Common myeloid progenitor, CD34-positive (primary cell): Measurements from ENCODE around the gene TRAPPC8.
"Not testable (repeated sequence)": the region's sequence is repeated elsewhere in the genome, so short reads cannot be mapped to it uniquely, and the experiment has no call there.

Source experiments
- CTCF ChIA-PET: fragments of 350-600 bp; sonication (Branson Sonifier 250); formaldehyde crosslinking; loops from one replicate; lab custom pipeline; 2021; ENCODE audit warnings: antibody characterized with exemption; lab: Charles Lee
- POLR2A ChIA-PET: fragments of 350-600 bp; sonication (Branson Sonifier 250); formaldehyde crosslinking; loops from one replicate; lab custom pipeline; 2021; ENCODE audit warnings: antibody characterized with exemption; lab: Charles Lee
- DNase-seq, 3 donors: peaks; one replicate each; pipeline versions ENCODE4 v3.0.0 to v3.0.0-alpha.2; 2013
- H3K27ac ChIP-seq, 2 experiments: 1 replicate in 1 of 2; 2 replicates in 1 of 2; pipeline ENCODE4 v1.7.0; 2013; ENCODE audit warnings: inconsistent platforms in 2 of 2, low read length in 2 of 2, mild to moderate bottlenecking in 2 of 2, low read depth in 1 of 2, moderate library complexity in 1 of 2; ENCODE audit not compliant: severe bottlenecking in 2 of 2, insufficient read depth in 1 of 2, poor library complexity in 1 of 2
- H3K27me3 ChIP-seq, 5 experiments: replicated peaks in 2 of 5; 1 replicate in 3 of 5; 2 replicates in 2 of 5; pipeline versions ENCODE4 v1.6.1 to v1.7.0; 2013; ENCODE audit warnings: low read length in 4 of 5, mild to moderate bottlenecking in 2 of 5, moderate library complexity in 2 of 5, inconsistent platforms in 1 of 5; ENCODE audit not compliant: insufficient read depth in 5 of 5, control insufficient read depth in 4 of 5
- H3K36me3 ChIP-seq, 4 experiments: 1 replicate in 2 of 4; 2 replicates in 2 of 4; pipeline versions ENCODE4 v1.6.1 to v1.7.0; 2013; ENCODE audit warnings: low read length in 3 of 4, control low read depth in 1 of 4, mild to moderate bottlenecking in 1 of 4; ENCODE audit not compliant: control insufficient read depth in 4 of 4, insufficient read depth in 4 of 4
- H3K4me1 ChIP-seq, 4 experiments: 1 replicate in 3 of 4; 2 replicates in 1 of 4; pipeline versions ENCODE4 v1.6.1 to v1.7.1; 2013; ENCODE audit warnings: low read length in 3 of 4, mild to moderate bottlenecking in 3 of 4, control low read depth in 1 of 4, inconsistent platforms in 1 of 4, moderate library complexity in 1 of 4; ENCODE audit not compliant: control insufficient read depth in 4 of 4, insufficient read depth in 4 of 4; ENCODE audit errors: control extremely low read depth in 1 of 4
- H3K4me3 ChIP-seq, 7 experiments: 1 replicate in 4 of 7; 2 replicates in 3 of 7; pipeline versions ENCODE4 v1.5.1 to v1.7.0; 2013; ENCODE audit warnings: mild to moderate bottlenecking in 7 of 7, low read length in 6 of 7, moderate library complexity in 6 of 7, inconsistent platforms in 2 of 7, low read depth in 2 of 7, control low read depth in 1 of 7; ENCODE audit not compliant: insufficient read depth in 4 of 7, control insufficient read depth in 1 of 7; ENCODE audit errors: extremely low read depth in 1 of 7
- H3K9me3 ChIP-seq, 5 experiments: 1 replicate in 4 of 5; 2 replicates in 1 of 5; pipeline versions ENCODE4 v1.6.1 to v1.7.1; 2013; ENCODE audit warnings: low read length in 4 of 5, mild to moderate bottlenecking in 2 of 5, inconsistent platforms in 1 of 5, low read depth in 1 of 5, moderate library complexity in 1 of 5; ENCODE audit not compliant: control insufficient read depth in 4 of 5, insufficient read depth in 2 of 5; ENCODE audit errors: control extremely low read depth in 1 of 5
- WGBS: methylation state at CpG from one replicate; pipeline ENCODE4 v1.1.5; 2013; ENCODE audit not compliant: insufficient coverage; 5-methylcytosine and 5-hydroxymethylcytosine counted together

The TRAPPC8 gene

DNA sequence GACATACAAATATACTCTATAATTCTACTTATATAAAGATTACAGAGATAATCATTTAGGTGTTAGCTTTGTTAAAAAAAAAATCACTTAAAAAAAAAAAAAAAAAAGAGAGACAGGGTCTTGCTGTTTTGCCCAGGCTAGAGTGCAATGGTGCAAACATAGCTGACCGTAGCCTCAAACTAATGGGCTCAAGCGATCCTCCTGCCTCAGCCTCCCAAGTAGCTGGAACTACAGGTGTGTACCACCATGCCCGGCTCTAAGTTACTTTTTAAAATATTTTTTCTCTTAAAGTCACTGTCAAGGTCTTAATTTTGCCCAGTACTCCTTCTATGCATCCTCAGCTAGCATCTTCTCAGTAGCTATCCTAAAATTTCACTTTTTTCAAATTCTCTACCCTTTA lies 105.0 kb downstream of the TRAPPC8 start:
- H3K27ac ChIP-seq: no peak overlapping the region
- ChIA-PET CTCF (no interaction called here), POLR2A (no interaction called here)
- no peak overlapping the region for H3K4me3 ChIP-seq
- H3K4me1 ChIP-seq: no peaks in the 10 kb centered on the region
- 100% methylated on average over 3 of the region's 3 CpGs for WGBS
- H3K36me3 ChIP-seq: peaks cover 16 to 58% (median 33%) of the 10 kb centered on the region in 4 experiments
- H3K9me3 ChIP-seq: no peaks in the 10 kb centered on the region
- no peaks in the 10 kb centered on the region for H3K27me3 ChIP-seq
- DNase-seq: no peak

DNA sequence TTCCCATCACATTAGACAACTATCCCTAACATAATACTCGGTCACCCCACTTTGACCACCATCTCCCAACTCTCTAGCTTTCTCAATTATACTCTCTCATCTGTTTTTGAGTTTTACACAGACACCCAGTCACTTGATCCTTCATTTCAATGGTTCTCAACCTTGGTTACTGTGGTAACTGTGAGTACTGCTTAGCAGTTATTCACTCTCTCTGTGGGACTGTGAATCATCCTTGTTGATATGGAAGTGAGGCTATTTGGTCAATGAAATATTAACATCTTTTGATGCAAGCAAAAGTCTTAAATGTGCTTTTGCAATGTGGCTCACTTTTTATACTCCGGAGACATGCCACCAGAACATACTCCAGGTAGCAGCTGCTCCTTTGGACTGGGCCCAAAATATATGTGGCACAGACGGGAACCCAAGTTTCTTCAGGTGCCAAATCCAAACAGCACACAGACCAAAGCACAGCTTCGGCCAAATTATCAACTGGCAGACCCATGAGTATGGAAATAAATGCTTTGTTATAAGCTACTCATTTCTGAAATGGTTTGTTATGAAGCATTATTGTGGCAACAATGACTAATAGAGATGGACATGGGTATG lies 107.3 kb downstream of the TRAPPC8 start:
- Histone ChIP-seq H3K36me3 (peaks cover 14 to 54% (median 31%) of the 10 kb centered on the region in 4 experiments), H3K4me1 (no peaks in the 10 kb centered on the region), H3K9me3 (no peaks in the 10 kb centered on the region), H3K27me3 (no peaks in the 10 kb centered on the region), H3K27ac (no peak overlapping the region), H3K4me3 (no peak overlapping the region)
- ChIA-PET POLR2A (no interaction called here), CTCF (interaction anchor here (0.6 kb wide), 1 partner anchor 24 kb away, joined by 3 read pairs; no protein-coding TSS in a partner anchor)
- no peak for DNase-seq
- 95% methylated on average over 4 of the region's 4 CpGs for WGBS

DNA sequence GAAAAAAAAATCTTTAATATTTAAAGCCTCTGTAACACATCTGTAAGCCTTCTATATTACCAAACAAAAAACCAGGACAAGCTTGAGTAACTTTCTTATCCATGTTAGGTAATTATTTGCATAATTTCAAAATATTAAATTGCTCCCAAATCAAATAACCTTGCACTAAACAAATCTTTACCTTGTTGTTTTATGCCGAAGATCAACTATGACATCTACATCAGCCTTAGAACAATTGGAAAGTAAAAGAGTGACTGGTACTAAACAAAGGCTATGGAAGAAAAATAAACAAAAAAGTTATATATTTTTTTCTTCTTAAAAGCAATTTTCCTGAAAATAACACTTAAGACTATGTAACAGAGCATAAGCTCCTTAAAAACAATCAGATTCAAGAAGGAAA lies 111.0 kb downstream of the TRAPPC8 start:
- POLR2A ChIA-PET: no interaction called here
- CTCF ChIA-PET: interaction anchor here (0.8 to 1.2 kb wide), 2 partner anchors 12 to 240 kb away, joined by 3 read pairs; no protein-coding TSS in a partner anchor
- WGBS: no CpG with 5 or more reads among the region's 1 CpG
- Histone ChIP-seq H3K27me3 (no peaks in the 10 kb centered on the region), H3K27ac (no peak overlapping the region), H3K36me3 (peaks cover 21 to 51% (median 29%) of the 10 kb centered on the region in 4 experiments), H3K4me1 (no peaks in the 10 kb centered on the region), H3K9me3 (no peaks in the 10 kb centered on the region), H3K4me3 (no peak overlapping the region)
- no peak for DNase-seq

DNA sequence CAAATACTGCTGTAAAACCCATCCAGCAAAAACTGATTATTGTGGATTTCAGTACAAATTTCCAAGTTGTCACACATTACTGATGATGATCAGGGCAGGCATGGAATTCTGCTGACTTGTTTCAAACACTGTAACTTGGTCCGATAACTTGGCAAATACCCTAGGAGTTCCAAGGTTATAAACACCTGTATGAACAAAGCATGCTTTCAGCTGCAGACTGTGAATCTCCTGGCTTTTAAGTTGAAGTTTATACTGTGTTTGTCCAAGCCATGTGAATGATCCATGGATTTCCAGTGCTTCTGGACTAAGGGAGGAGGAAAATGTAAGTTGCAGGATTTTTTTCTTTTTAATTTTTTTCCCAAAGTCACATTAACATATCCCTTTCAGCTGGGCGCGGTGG lies 112.2 kb downstream of the TRAPPC8 start:
- peaks cover 16 to 44% (median 24%) of the 10 kb centered on the region in 4 experiments for H3K36me3 ChIP-seq
- ChIA-PET CTCF (interaction anchor here (0.7 kb wide), 1 partner anchor 19 kb away, joined by 4 read pairs; no protein-coding TSS in a partner anchor), POLR2A (no interaction called here)
- 100% methylated on average over 3 of the region's 3 CpGs for WGBS
- H3K27ac ChIP-seq: no peak overlapping the region
- H3K4me3 ChIP-seq: no peak overlapping the region
- no peaks in the 10 kb centered on the region for H3K4me1 ChIP-seq
- no peaks in the 10 kb centered on the region for H3K9me3 ChIP-seq
- DNase-seq: no peak
- H3K27me3 ChIP-seq: no peaks in the 10 kb centered on the region

DNA sequence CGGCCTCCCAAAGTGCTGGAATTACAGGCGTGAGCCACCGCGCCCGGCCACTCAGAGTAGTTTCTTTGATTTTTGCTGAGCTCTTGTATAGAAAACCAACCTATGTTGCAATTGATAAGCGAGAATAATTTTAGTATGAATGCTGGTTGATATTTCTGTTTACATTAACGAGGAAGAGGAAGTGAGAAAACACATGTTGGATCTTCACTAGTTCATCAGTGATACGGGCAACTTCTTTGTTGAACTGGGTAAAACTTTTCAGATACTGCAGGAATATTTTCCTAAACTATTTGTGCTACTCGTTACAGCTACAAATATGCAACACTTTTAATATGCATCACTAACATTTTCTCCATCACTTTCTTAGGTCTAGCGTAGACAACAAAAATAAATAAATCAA lies 114.3 kb downstream of the TRAPPC8 start:
- no peak for DNase-seq
- no peaks in the 10 kb centered on the region for H3K9me3 ChIP-seq
- no peaks in the 10 kb centered on the region for H3K27me3 ChIP-seq
- ChIA-PET POLR2A (no interaction called here), CTCF (interaction anchor here (0.6 to 1.6 kb wide), 3 partner anchors 8 to 46 kb away, joined by 3 to 6 read pairs (median 4); no protein-coding TSS in a partner anchor)
- no peaks in the 10 kb centered on the region for H3K4me1 ChIP-seq
- WGBS: 90% methylated on average over 2 of the region's 10 CpGs
- no peak overlapping the region for H3K27ac ChIP-seq
- peaks cover 9 to 29% (median 19%) of the 10 kb centered on the region in 4 experiments for H3K36me3 ChIP-seq
- H3K4me3 ChIP-seq: no peak overlapping the region

DNA sequence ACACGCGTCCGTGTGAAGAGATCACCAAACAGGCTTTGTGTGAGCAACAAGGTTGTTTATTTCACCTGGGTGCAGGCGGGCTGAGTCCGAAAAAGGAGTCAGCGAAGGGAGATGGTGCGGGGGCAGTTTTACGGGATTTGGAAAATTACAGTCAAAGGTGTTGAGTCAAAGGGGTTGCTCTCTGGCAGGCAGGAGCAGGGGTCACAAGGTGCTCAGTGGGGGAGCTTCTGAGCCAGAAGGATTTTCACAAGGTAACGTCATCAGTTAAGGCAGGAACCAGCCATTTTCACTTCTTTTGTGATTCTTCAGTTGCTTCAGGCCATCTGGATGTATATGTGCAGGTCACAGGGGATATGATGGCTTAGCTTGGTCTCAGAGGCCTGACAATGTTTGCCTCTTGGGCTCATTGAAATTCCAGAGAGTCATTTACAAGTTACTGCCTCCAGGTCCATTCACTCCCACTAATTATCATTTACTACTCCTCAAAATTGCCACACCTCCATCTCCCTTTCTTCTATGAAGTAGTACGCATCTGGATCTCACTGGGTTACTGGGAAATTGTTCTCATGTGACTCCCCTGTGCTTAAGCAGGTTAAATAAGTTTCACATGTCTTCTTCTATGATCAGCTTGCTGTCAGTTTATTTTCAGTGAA lies 116.1 kb downstream of the TRAPPC8 start:
- 98% methylated on average over 8 of the region's 10 CpGs for WGBS
- peaks cover 4 to 23% (median 16%) of the 10 kb centered on the region in 4 experiments for H3K36me3 ChIP-seq
- DNase-seq, H3K27me3 ChIP-seq, H3K9me3 ChIP-seq, POLR2A ChIA-PET, H3K4me1 ChIP-seq, H3K27ac ChIP-seq, H3K4me3 ChIP-seq: not testable (repeated sequence)
- CTCF ChIA-PET: interaction anchor here (1.6 kb wide), 1 partner anchor 9 kb away, joined by 4 read pairs; no protein-coding TSS in a partner anchor

DNA sequence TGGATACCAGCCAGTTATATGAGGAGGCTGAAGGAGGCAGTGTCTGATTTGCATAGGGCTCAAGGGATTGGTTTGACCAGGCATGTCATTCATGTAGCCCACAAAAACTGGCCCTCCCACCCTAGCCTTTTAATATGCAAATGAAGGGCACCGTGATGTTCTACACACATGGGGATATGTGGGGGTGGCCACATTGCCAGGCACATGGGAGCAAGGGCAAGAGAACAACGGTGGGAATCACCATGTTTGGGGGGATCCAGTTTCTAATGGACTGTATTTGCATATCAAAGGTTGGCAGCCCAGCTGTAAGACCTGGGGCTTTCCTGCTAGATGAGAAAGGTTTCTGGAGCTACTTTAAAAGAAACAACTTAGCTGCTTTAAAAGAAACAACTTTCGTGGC lies 117.2 kb downstream of the TRAPPC8 start:
- CTCF ChIA-PET: no interaction called here
- Histone ChIP-seq H3K9me3 (no peaks in the 10 kb centered on the region), H3K27me3 (no peaks in the 10 kb centered on the region), H3K4me3 (no peak overlapping the region), H3K4me1 (peaks cover 0 to 8% (median 3%) of the 10 kb centered on the region in 4 experiments), H3K27ac (no peak overlapping the region), H3K36me3 (peaks cover 4 to 21% (median 15%) of the 10 kb centered on the region in 4 experiments)
- POLR2A ChIA-PET: no interaction called here
- no peak for DNase-seq
- 70% methylated on average over 3 of the region's 3 CpGs for WGBS
